Ammon's horn (tissue), 1 donor: ENCODE data around the gene MGAT1.

Source experiments
- DNase-seq: peaks from one replicate; pipeline ENCODE4 v3.0.0-alpha.2; 2016; ENCODE audit warnings: low spot score

MGAT1 gene

GRCh38 chr5:180823940-180824629, 21.5 kb upstream of the MGAT1 start:
- no peak for DNase-seq

GRCh38 chr5:180823346-180823745, 20.7 kb upstream of the MGAT1 start:
- DNase-seq: no peak

GRCh38 chr5:180821538-180821937, 18.9 kb upstream of the MGAT1 start:
- DNase-seq: no peak

- DNase-seq: no peak
Observed at GRCh38 chr5:180820788-180821321, 18.2 kb upstream of the MGAT1 start.

- DNase-seq: no peak
Observed at GRCh38 chr5:180818677-180819341, 16.2 kb upstream of the MGAT1 start.

- no peak for DNase-seq
Observed at GRCh38 chr5:180817893-180818674, 15.5 kb upstream of the MGAT1 start.

- DNase-seq: no peak
Observed at GRCh38 chr5:180816608-180817534, 14.3 kb upstream of the MGAT1 start.

GRCh38 chr5:180815293-180815917, 12.8 kb upstream of the MGAT1 start:
- no peak for DNase-seq

GRCh38 chr5:180813420-180813819, 10.8 kb upstream of the MGAT1 start:
- no peak for DNase-seq

- no peak for DNase-seq
Observed at GRCh38 chr5:180811623-180812124, 9.1 kb upstream of the MGAT1 start.

GRCh38 chr5:180810959-180811622, 8.5 kb upstream of the MGAT1 start:
- DNase-seq: no peak

- peak; percentile 98 for DNase-seq
Observed at GRCh38 chr5:180810210-180810958, 7.8 kb upstream of the MGAT1 start.

- peak; percentile 93 for DNase-seq
Observed at GRCh38 chr5:180809403-180810209, 7.0 kb upstream of the MGAT1 start.

GRCh38 chr5:180808461-180809000, 5.9 kb upstream of the MGAT1 start:
- DNase-seq: no peak

GRCh38 chr5:180807654-180808414, 5.2 kb upstream of the MGAT1 start:
- no peak for DNase-seq

GRCh38 chr5:180807046-180807445, 4.4 kb upstream of the MGAT1 start:
- DNase-seq: no peak

- peak; percentile 58 for DNase-seq
Observed at GRCh38 chr5:180806351-180807011, 3.9 kb upstream of the MGAT1 start.
